Astrocyte (in vitro differentiated cells and primary cell): ENCODE measurements around the gene F5.

Experiments
- EZH2 ChIP-seq: IDR thresholded peaks from 2 replicates; pipeline ENCODE4 v1.6.1; 2012; ENCODE audit warnings: mild to moderate bottlenecking, low read length, inconsistent platforms; ENCODE audit not compliant: insufficient read depth
- TF ChIP-seq, protein P1 (sequence below): IDR thresholded peaks from 2 replicates; pipeline ENCODE4 v1.5.1; 2011; ENCODE audit warnings: low read depth, mild to moderate bottlenecking, inconsistent platforms, low read length, moderate library complexity; ENCODE audit not compliant: insufficient read depth

DNA sequence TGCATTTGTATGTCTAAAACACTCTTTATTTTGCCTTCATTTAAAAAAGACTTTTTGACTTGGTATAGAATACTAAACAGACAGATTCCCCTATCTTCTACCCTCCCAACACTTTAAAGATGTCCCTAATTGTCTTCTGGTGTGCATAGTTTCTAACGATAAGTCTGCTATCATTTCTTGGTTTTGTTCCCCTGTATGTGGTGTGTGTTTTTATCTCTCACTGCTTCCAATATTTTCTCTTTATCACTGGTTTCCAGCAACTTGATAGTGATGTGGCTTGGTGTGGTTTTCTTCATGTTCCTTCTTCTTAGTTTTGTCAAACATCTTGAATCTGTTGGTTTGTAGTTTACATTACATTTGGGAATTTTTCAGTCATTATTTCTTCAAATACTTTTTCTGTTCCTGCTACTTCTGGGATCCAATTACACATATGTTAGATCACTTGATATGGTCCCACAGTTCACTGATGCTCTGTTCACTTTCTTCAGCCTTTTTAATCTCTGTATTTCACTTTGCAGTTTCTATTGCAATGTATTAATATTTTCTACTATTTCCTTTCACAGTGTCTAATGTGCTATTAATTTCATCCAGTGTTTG, 23.2 kb downstream of the F5 start:
- TF ChIP-seq, protein P1, sequence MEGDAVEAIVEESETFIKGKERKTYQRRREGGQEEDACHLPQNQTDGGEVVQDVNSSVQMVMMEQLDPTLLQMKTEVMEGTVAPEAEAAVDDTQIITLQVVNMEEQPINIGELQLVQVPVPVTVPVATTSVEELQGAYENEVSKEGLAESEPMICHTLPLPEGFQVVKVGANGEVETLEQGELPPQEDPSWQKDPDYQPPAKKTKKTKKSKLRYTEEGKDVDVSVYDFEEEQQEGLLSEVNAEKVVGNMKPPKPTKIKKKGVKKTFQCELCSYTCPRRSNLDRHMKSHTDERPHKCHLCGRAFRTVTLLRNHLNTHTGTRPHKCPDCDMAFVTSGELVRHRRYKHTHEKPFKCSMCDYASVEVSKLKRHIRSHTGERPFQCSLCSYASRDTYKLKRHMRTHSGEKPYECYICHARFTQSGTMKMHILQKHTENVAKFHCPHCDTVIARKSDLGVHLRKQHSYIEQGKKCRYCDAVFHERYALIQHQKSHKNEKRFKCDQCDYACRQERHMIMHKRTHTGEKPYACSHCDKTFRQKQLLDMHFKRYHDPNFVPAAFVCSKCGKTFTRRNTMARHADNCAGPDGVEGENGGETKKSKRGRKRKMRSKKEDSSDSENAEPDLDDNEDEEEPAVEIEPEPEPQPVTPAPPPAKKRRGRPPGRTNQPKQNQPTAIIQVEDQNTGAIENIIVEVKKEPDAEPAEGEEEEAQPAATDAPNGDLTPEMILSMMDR = no peak
- TF ChIP-seq EZH2 = no peak
